HepG2 (cell line): ENCODE data around the gene BIK. TPM values are rescaled to one million over a fixed set of nuclear protein-coding genes. Genes with fewer than 3 reads are reported as not detected.

Source experiments
- ARNTL ChIP-seq: sonication (generic); formaldehyde crosslinking; IDR thresholded peaks from 2 replicates; pipeline ENCODE4 v1.4.0; 2020; ENCODE audit warnings: mild to moderate bottlenecking, missing genetic modification reagents
- DMAP1 ChIP-seq: IDR thresholded peaks from 2 replicates; pipeline ENCODE4 v1.6.1; 2016
- FOXM1 ChIP-seq: sonication (generic); formaldehyde crosslinking; IDR thresholded peaks from 2 replicates; pipeline ENCODE4 v1.5.0; 2020; ENCODE audit warnings: missing genetic modification reagents
- GABPB1 ChIP-seq: IDR thresholded peaks from 2 replicates; pipeline ENCODE4 v1.6.1; 2016; ENCODE audit warnings: mild to moderate bottlenecking, missing genetic modification reagents, moderate library complexity, missing compliant biosample characterization
- HDAC2 ChIP-seq: sonication (generic); formaldehyde crosslinking; IDR thresholded peaks from 2 replicates; pipeline ENCODE4 v1.4.0; 2020; ENCODE audit warnings: missing genetic modification reagents
- HNRNPLL ChIP-seq: fragments of 200-400 bp; formaldehyde crosslinking; IDR thresholded peaks from 2 replicates; pipeline ENCODE4 v1.6.1; 2017; ENCODE audit warnings: mild to moderate bottlenecking, low read depth, low read length; ENCODE audit not compliant: poor library complexity, severe bottlenecking
- NPAS2 ChIP-seq: sonication (generic); formaldehyde crosslinking; IDR thresholded peaks from 2 replicates; pipeline ENCODE4 v1.8.0; 2022; ENCODE audit warnings: mild to moderate bottlenecking, missing genetic modification reagents, borderline replicate concordance
- NR1H2 ChIP-seq: sonication (generic); formaldehyde crosslinking; IDR thresholded peaks from 2 replicates; pipeline ENCODE4 v1.8.1; 2022; ENCODE audit warnings: low read depth, missing genetic modification reagents, borderline replicate concordance
- RARG ChIP-seq: sonication (generic); formaldehyde crosslinking; IDR thresholded peaks from 2 replicates; pipeline ENCODE4 v1.4.0; 2020; ENCODE audit warnings: low read depth, mild to moderate bottlenecking, missing genetic modification reagents
- SP1 ChIP-seq, 2 experiments: fragments of 450-650 bp in 1 of 2; sonication (generic) in 1 of 2; formaldehyde crosslinking in 1 of 2; IDR thresholded peaks; 2 replicates each; pipeline versions ENCODE4 v1.4.0 to v1.6.1; 2016 to 2020; ENCODE audit warnings: missing genetic modification reagents in 1 of 2
- THAP9 ChIP-seq: sonication (generic); formaldehyde crosslinking; IDR thresholded peaks from 2 replicates; pipeline ENCODE4; 2020; ENCODE audit warnings: missing genetic modification reagents, mild to moderate bottlenecking, borderline replicate concordance
- YY1 ChIP-seq: IDR thresholded peaks from 2 replicates; pipeline ENCODE4 v1.6.1; 2011; ENCODE audit warnings: low read length, low read depth, moderate library complexity, mild to moderate bottlenecking; ENCODE audit not compliant: insufficient read depth, insufficient replicate concordance
- ZNF282 ChIP-seq: fragments of 450-650 bp; IDR thresholded peaks from 2 replicates; pipeline ENCODE4 v1.6.1; 2018; ENCODE audit not compliant: partially characterized antibody
- ZNF558 ChIP-seq: sonication (generic); formaldehyde crosslinking; IDR thresholded peaks from 2 replicates; pipeline ENCODE4 v1.9.0; 2022; ENCODE audit warnings: mild to moderate bottlenecking, missing genetic modification reagents, borderline replicate concordance
- ZNF7 ChIP-seq: IDR thresholded peaks from 2 replicates; pipeline ENCODE4 v1.6.1; 2016; ENCODE audit warnings: missing biosample characterization, missing genetic modification reagents
- ZNF816 ChIP-seq: sonication (generic); formaldehyde crosslinking; IDR thresholded peaks from 2 replicates; pipeline ENCODE4 v1.8.0; 2022; ENCODE audit warnings: missing genetic modification reagents, mild to moderate bottlenecking, borderline replicate concordance
- polyA plus RNA-seq, 8 experiments: library from polyadenylated mRNA; depleted of rRNA in 3 of 8; stranded (reverse) in 7 of 8; unstranded in 1 of 8; fragments of >200 nt; fragmentation: Illumina TruSeq in 4 of 8; extraction: Trizol in 4 of 8; gene quantifications; 2 replicates each; pipeline versions ENCODE4 v1.2.1 to v1.2.3, GENCODE V29; 2011 to 2016; ENCODE audit warnings: low read depth in 4 of 8, missing spikeins in 1 of 8, mixed read lengths in 1 of 8; ENCODE audit not compliant: insufficient read depth in 1 of 8
- total RNA-seq, 5 experiments: library from RNA; depleted of rRNA; stranded (reverse); fragments of >200 nt; fragmentation: Illumina TruSeq; extraction: Trizol; gene quantifications; 2 replicates each; pipeline ENCODE4 v1.2.3, GENCODE V29; 2016; ENCODE audit warnings: low read depth in 1 of 5
- TF ChIP-seq, protein P1 (sequence below): sonication (generic); formaldehyde crosslinking; IDR thresholded peaks from 2 replicates; pipeline ENCODE4 v1.4.0; 2020; ENCODE audit warnings: mild to moderate bottlenecking, low read depth, missing genetic modification reagents

Gene BIK
- total and polyA plus RNA-seq, 2 of the 13 experiments (the other 11 are each of a cell fraction or from before 2014, with no cell fraction given): 0.54 to 0.80 TPM

GRCh38 chr22:43110927-43111623 lies 525 bp downstream of the BIK start (continued):
- TF ChIP-seq ZNF816 (CRISPR knock-in tag) (no peak), ARNTL (no peak), HDAC2 (no peak), DMAP1 (CRISPR knock-in tag) (no peak), ZNF7 (CRISPR knock-in tag) (no peak), SP1 (IDR thresholded peaks at IDR 0.05) (no peak), SP1 (CRISPR knock-in tag; IDR thresholded peaks at IDR 0.05) (no peak), GABPB1 (CRISPR knock-in tag) (0 out of 2 replicates have a peak, but pooled peaks have one; percentile 46), YY1 (peak; percentile 61), ZNF558 (CRISPR knock-in tag) (no peak), THAP9 (CRISPR knock-in tag) (0 out of 2 replicates have a peak, but pooled peaks have one; percentile 30), NPAS2 (CRISPR knock-in tag) (no peak), FOXM1 (CRISPR knock-in tag) (no peak), ZNF282 (no peak), NR1H2 (no peak), HNRNPLL (peak; percentile 40), RARG (CRISPR knock-in tag) (no peak)
- TF ChIP-seq, protein P1, sequence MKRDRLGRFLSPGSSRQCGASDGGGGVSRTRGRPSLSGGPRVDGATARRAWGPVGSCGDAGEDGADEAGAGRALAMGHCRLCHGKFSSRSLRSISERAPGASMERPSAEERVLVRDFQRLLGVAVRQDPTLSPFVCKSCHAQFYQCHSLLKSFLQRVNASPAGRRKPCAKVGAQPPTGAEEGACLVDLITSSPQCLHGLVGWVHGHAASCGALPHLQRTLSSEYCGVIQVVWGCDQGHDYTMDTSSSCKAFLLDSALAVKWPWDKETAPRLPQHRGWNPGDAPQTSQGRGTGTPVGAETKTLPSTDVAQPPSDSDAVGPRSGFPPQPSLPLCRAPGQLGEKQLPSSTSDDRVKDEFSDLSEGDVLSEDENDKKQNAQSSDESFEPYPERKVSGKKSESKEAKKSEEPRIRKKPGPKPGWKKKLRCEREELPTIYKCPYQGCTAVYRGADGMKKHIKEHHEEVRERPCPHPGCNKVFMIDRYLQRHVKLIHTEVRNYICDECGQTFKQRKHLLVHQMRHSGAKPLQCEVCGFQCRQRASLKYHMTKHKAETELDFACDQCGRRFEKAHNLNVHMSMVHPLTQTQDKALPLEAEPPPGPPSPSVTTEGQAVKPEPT (CRISPR knock-in tag): no peak
